Mucosa of gallbladder (tissue), 1 donor: ENCODE measurements around the gene SERPINA4. TPM values are rescaled to one million over a fixed set of nuclear protein-coding genes. Genes with fewer than 3 reads are reported as not detected.

Experiments used
- DNase-seq: peaks from one replicate; pipeline ENCODE4 v3.0.0-alpha.2; 2020; ENCODE audit warnings: low spot score
- total RNA-seq: library from RNA; stranded (reverse); gene quantifications from one replicate; pipeline ENCODE4 v1.2.1, GENCODE V29; 2021
- donor health status: DM: no; HTN: no; CAD: no.

The SERPINA4 gene
- 133 TPM for total RNA-seq

GRCh38 chr14:94560751-94561655, at the start of gene SERPINA4:
SERPINA4 (plus strand) TSS chr14:94561442; CDS start chr14:94563483, 2,041 bp downstream.
- peak; percentile 65 for DNase-seq

GRCh38 chr14:94514351-94514750, 46.9 kb upstream of the SERPINA4 start:
- no peak for DNase-seq

GRCh38 chr14:94515426-94515825, 45.8 kb upstream of the SERPINA4 start:
- no peak for DNase-seq

GRCh38 chr14:94515856-94516255, 45.4 kb upstream of the SERPINA4 start:
- no peak for DNase-seq

- DNase-seq = no peak
Observed at GRCh38 chr14:94517248-94517640, 44.0 kb upstream of the SERPINA4 start.

- DNase-seq = no peak
Observed at GRCh38 chr14:94517641-94518257, 43.5 kb upstream of the SERPINA4 start.

- no peak for DNase-seq
Observed at GRCh38 chr14:94521375-94522114, 39.7 kb upstream of the SERPINA4 start.

GRCh38 chr14:94522115-94522724, 39.0 kb upstream of the SERPINA4 start:
- no peak for DNase-seq

GRCh38 chr14:94523265-94523664, 38.0 kb upstream of the SERPINA4 start:
- DNase-seq = no peak

GRCh38 chr14:94524093-94524492, 37.1 kb upstream of the SERPINA4 start:
- no peak for DNase-seq

- DNase-seq = no peak
Observed at GRCh38 chr14:94531187-94531586, 30.1 kb upstream of the SERPINA4 start.

GRCh38 chr14:94532447-94532846, 28.8 kb upstream of the SERPINA4 start:
- DNase-seq = no peak

GRCh38 chr14:94535506-94535905, 25.7 kb upstream of the SERPINA4 start:
- no peak for DNase-seq

- DNase-seq = no peak
Observed at GRCh38 chr14:94536836-94537235, 24.4 kb upstream of the SERPINA4 start.

GRCh38 chr14:94538070-94538740, 23.0 kb upstream of the SERPINA4 start:
- no peak for DNase-seq

- no peak for DNase-seq
Observed at GRCh38 chr14:94539181-94539580, 22.1 kb upstream of the SERPINA4 start.

GRCh38 chr14:94540031-94540794, 21.0 kb upstream of the SERPINA4 start:
- no peak for DNase-seq

GRCh38 chr14:94541234-94541975, 19.8 kb upstream of the SERPINA4 start:
- DNase-seq = no peak

GRCh38 chr14:94542111-94542810, 19.0 kb upstream of the SERPINA4 start:
- no peak for DNase-seq
